T47D (cell line): ENCODE data around the gene SNX8.

Experiments
- DNase-seq, 2 experiments: peaks; one replicate each; pipeline versions ENCODE4 v3.0.0 to v3.0.0-alpha.2; 2011 to 2012; ENCODE audit warnings: low read depth in 1 of 2, low spot score in 1 of 2
- JUND ChIP-seq: IDR thresholded peaks from 2 replicates; pipeline ENCODE4 v1.6.1; 2012; ENCODE audit warnings: low read depth
- in situ Hi-C: cut with HindIII; loops from 2 replicates; pipeline ENCODE4 v1.10.0; 2016; ENCODE audit warnings: low sequenced_read_pairs, low pct_unique_long_range_greater_than_20kb

Gene SNX8

GRCh38 chr7:2295936-2296620 is 18.2 kb downstream of the SNX8 start:
- no peak for DNase-seq
- in situ Hi-C loops = no loop called here
- no peak for TF ChIP-seq JUND

- in situ Hi-C loops = no loop called here
- TF ChIP-seq JUND = no peak
- no peak for DNase-seq
Observed at GRCh38 chr7:2290877-2291276, 23.4 kb downstream of the SNX8 start.

GRCh38 chr7:2289621-2290020 is 24.6 kb downstream of the SNX8 start:
- in situ Hi-C loops = no loop called here
- no peak for DNase-seq
- TF ChIP-seq JUND = no peak

GRCh38 chr7:2289111-2289586 is 25.1 kb downstream of the SNX8 start:
- DNase-seq = no peak
- in situ Hi-C loops = no loop called here
- no peak for TF ChIP-seq JUND

GRCh38 chr7:2288503-2288902 is 25.7 kb downstream of the SNX8 start:
- DNase-seq = no peak
- TF ChIP-seq JUND = no peak
- in situ Hi-C loops = no loop called here

GRCh38 chr7:2287745-2288144 is 26.5 kb downstream of the SNX8 start:
- no peak for DNase-seq
- in situ Hi-C loops = no loop called here
- TF ChIP-seq JUND = no peak

GRCh38 chr7:2283074-2283473 is 31.2 kb downstream of the SNX8 start:
- no peak for DNase-seq
- in situ Hi-C loops = no loop called here
- TF ChIP-seq JUND = no peak

- TF ChIP-seq JUND = no peak
- no peak for DNase-seq
- in situ Hi-C loops = no loop called here
Observed at GRCh38 chr7:2282185-2282751, 32.0 kb downstream of the SNX8 start.

- no peak for DNase-seq
- TF ChIP-seq JUND = no peak
Observed at GRCh38 chr7:2281541-2281940, 32.7 kb downstream of the SNX8 start.

GRCh38 chr7:2280424-2280823 is 33.8 kb downstream of the SNX8 start:
- in situ Hi-C loops = no loop called here
- TF ChIP-seq JUND = no peak
- no peak for DNase-seq

More at GRCh38 chr7:2281541-2281940, 32.7 kb downstream of the SNX8 start:
- in situ Hi-C loops = no loop called here

- no peak for TF ChIP-seq JUND
- DNase-seq = no peak
- in situ Hi-C loops = no loop called here
Observed at GRCh38 chr7:2279896-2280295, 34.3 kb downstream of the SNX8 start.

- no peak for DNase-seq
- in situ Hi-C loops = no loop called here
- no peak for TF ChIP-seq JUND
Observed at GRCh38 chr7:2278026-2278425, 36.2 kb downstream of the SNX8 start.

- no peak for DNase-seq
- TF ChIP-seq JUND = no peak
- in situ Hi-C loops = no loop called here
Observed at GRCh38 chr7:2276107-2276506, 38.1 kb downstream of the SNX8 start.

- no peak for DNase-seq
- TF ChIP-seq JUND = no peak
- in situ Hi-C loops = no loop called here
Observed at GRCh38 chr7:2275101-2275500, 39.1 kb downstream of the SNX8 start.
